ENCODE measurements around the gene BPIFB6.

BPIFB6 gene

DNA sequence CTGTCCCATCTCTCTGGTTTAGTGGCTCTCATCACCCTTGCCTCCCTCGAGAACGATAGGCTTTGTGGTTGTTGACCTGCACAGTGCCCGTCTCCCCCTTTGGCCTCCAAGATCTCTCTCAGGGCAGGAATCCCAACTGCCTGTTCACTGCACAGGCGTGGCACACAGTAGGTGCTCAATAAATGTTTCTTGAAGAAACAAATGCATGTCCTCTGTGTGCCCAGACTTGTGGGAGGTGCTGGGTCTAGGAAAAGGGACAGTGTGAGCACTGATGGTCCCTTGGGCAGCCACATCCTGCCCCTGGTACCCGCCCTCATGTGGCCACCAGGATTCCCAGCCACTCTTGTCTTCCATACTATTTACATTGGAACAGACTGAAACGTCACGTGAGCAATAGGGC lies 2.6 kb upstream of the BPIFB6 start:
- DNase-seq (ENCODE audit: low read depth), result no peak
- TF ChIP-seq CTCF (conservative IDR thresholded peaks at IDR 0.05; ENCODE audit: low read depth, low read length), result no peak
- no peak overlapping the region for H3K4me3 ChIP-seq (ENCODE audit: low read length)

GRCh38 chr20:33030076-33030475 lies 1.4 kb upstream of the BPIFB6 start:
- TF ChIP-seq CTCF (conservative IDR thresholded peaks at IDR 0.05; ENCODE audit: low read depth, low read length), result no peak
- no peak overlapping the region for H3K4me3 ChIP-seq (ENCODE audit: low read length)
- DNase-seq (ENCODE audit: low read depth), result no peak

- no peak for TF ChIP-seq CTCF (conservative IDR thresholded peaks at IDR 0.05; ENCODE audit: low read depth, low read length)
- DNase-seq (ENCODE audit: low read depth), result no peak
- H3K4me3 ChIP-seq (ENCODE audit: low read length), result no peak overlapping the region
Measured at GRCh38 chr20:33030569-33030968, 879 bp upstream of the BPIFB6 start.

DNA sequence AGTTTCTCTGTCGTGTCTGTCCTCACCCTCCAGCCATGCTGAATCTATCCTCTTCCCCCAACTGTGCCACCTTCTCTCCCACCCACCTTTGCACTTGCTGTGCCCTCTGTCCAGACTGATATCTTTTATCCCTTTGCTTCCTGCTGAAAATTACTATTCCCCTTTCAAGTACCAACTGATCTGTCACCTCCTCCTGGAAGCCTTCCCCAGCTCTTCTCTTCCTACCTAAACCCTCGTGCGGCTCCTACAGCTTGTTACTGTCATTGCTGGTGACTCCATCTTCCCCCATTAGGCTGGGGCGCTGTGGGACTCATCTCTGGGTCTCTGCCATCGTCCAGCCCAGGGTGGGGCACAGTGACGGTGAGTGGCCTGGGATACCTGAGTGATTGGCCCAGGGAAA lies 1.1 kb downstream of the BPIFB6 start:
- no peak for DNase-seq (ENCODE audit: low read depth)
- no peak for TF ChIP-seq CTCF (conservative IDR thresholded peaks at IDR 0.05; ENCODE audit: low read depth, low read length)
- no peak overlapping the region for H3K4me3 ChIP-seq (ENCODE audit: low read length)

DNA sequence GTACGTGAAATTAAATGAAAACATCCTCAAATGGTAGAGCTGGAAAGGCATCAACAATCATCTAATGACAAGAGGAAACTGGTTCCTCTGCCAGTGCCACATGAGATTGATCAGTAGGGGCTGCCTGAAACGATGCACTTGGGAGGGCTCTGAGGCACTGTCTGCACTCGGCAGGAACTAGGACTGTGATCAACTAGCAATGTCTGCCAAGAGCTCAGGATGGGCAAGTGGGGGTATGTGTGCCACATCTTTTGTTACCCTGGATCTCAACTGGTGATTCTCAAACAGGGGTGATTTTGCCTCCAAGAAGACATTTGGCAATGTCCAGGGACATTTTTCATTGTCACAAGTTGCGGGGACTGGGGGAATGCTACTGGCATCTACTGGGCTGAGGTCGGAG lies 1.9 kb downstream of the BPIFB6 start:
- TF ChIP-seq CTCF (conservative IDR thresholded peaks at IDR 0.05; ENCODE audit: low read depth, low read length), result no peak
- H3K4me3 ChIP-seq (ENCODE audit: low read length), result no peak overlapping the region
- no peak for DNase-seq (ENCODE audit: low read depth)

- no peak for DNase-seq (ENCODE audit: low read depth)
- no peak overlapping the region for H3K4me3 ChIP-seq (ENCODE audit: low read length)
- no peak for TF ChIP-seq CTCF (conservative IDR thresholded peaks at IDR 0.05; ENCODE audit: low read depth, low read length)
Measured at GRCh38 chr20:33034115-33034514, 2.7 kb downstream of the BPIFB6 start.

DNA sequence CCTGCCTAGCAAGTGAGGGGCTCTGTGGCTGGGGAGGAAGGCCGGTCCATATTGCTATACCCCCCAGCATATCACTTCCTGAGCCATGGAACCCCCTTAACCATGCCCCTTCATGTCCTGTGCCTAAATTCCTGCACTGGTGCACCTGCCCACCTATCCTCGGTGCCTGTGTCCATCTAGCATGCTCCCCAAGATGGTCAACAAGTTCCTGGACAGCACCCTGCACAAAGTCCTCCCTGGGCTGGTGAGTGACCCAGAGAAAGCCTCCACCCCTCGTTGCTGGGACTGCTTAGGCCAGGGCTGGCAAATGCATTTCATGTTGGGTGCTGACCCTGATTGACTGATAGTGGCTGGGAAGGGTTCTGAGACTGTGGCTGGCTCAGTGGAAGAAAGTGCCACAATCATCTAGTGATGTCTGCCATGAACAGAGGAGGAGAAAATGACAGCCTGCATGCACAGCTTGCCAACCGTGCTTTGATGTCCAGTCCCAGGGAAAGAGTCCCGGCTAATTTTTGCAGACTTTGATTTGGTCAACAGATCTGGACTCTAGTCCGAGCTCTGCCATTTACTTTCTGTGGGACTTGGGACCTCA lies 3.5 kb downstream of the BPIFB6 start:
- TF ChIP-seq CTCF (conservative IDR thresholded peaks at IDR 0.05; ENCODE audit: low read depth, low read length), result no peak
- no peak for DNase-seq (ENCODE audit: low read depth)
- no peak overlapping the region for H3K4me3 ChIP-seq (ENCODE audit: low read length)
